Tibial artery (tissue), 4 donors: ENCODE measurements around the gene FOXN4.

Experiments used
- DNase-seq, 2 donors: peaks; one replicate each; pipeline ENCODE4 v3.0.0-alpha.2; 2019
- H3K27ac ChIP-seq, 2 donors: fragments of 200-600 bp; sonication (generic) in 1 of 2; 1 replicate in 1 of 2; 2 replicates in 1 of 2; pipeline ENCODE4 v1.5.1; 2018 to 2019; ENCODE audit warnings: mild to moderate bottlenecking in 1 of 2
- H3K27me3 ChIP-seq, 2 donors: fragments of 200-600 bp; sonication (generic) in 1 of 2; one replicate each; pipeline versions ENCODE4 v1.5.1 to v1.6.0; 2016 to 2019
- H3K36me3 ChIP-seq, 3 donors: fragments of 200-600 bp; sonication (generic) in 2 of 3; one replicate each; pipeline ENCODE4 v1.5.1; 2016 to 2019; ENCODE audit warnings: mild to moderate bottlenecking in 2 of 3
- H3K4me1 ChIP-seq, 4 donors: fragments of 200-600 bp; sonication (generic) in 2 of 4; 1 replicate in 3 of 4; 2 replicates in 1 of 4; pipeline ENCODE4 v1.5.1; 2016 to 2019
- H3K4me3 ChIP-seq, 2 donors: fragments of 200-600 bp; sonication (generic) in 1 of 2; 1 replicate in 1 of 2; 2 replicates in 1 of 2; pipeline ENCODE4 v1.5.1; 2018 to 2019; ENCODE audit warnings: mild to moderate bottlenecking in 2 of 2
- H3K9me3 ChIP-seq, 3 donors: fragments of 200-600 bp; sonication (generic) in 1 of 3; one replicate each; pipeline ENCODE4 v1.5.1; 2016 to 2019
- CTCF ChIP-seq, 2 experiments: fragments of 200-600 bp in 1 of 2; fragments of 450-650 bp in 1 of 2; IDR thresholded peaks; one replicate each; pipeline ENCODE4 v1.5.1; 2017 to 2019; ENCODE audit warnings: antibody characterized with exemption in 2 of 2, mild to moderate bottlenecking in 1 of 2, moderate library complexity in 1 of 2
- intact Hi-C: fragments of 100-400 bp; cut with DNase I; formaldehyde crosslinking; loops from one replicate; pipeline ENCODE4 v1.15.0; 2023; ENCODE audit warnings: low total_unique reads

FOXN4 gene

GRCh38 chr12:109281452-109281851, 27.6 kb downstream of the FOXN4 start:
- Histone ChIP-seq H3K27me3 (peaks cover 0 to 7% of the 10 kb centered on the region in 2 donors), H3K27ac (no peak overlapping the region), H3K9me3 (no peaks in the 10 kb centered on the region), H3K4me1 (no peaks in the 10 kb centered on the region), H3K36me3 (no peaks in the 10 kb centered on the region), H3K4me3 (no peak overlapping the region)
- DNase-seq: no peak
- TF ChIP-seq CTCF (IDR thresholded peaks at IDR 0.05): no peak
- intact Hi-C loops: no loop called here

- no peak overlapping the region for H3K27ac ChIP-seq
- no peak for TF ChIP-seq CTCF (IDR thresholded peaks at IDR 0.05)
- H3K27me3 ChIP-seq: peaks cover 0 to 7% of the 10 kb centered on the region in 2 donors
- intact Hi-C loops: no loop called here
- no peaks in the 10 kb centered on the region for H3K9me3 ChIP-seq
- no peak for DNase-seq
- H3K36me3 ChIP-seq: no peaks in the 10 kb centered on the region
- no peak overlapping the region for H3K4me3 ChIP-seq
- no peaks in the 10 kb centered on the region for H3K4me1 ChIP-seq
These were observed 29.6 kb downstream of the FOXN4 start for GRCh38 chr12:109279525-109279924.

GRCh38 chr12:109278912-109279311, 30.2 kb downstream of the FOXN4 start:
- no peak overlapping the region for H3K27ac ChIP-seq
- no peaks in the 10 kb centered on the region for H3K36me3 ChIP-seq
- intact Hi-C loops: no loop called here
- H3K27me3 ChIP-seq: peaks cover 0 to 7% of the 10 kb centered on the region in 2 donors
- TF ChIP-seq CTCF (IDR thresholded peaks at IDR 0.05): no peak
- no peaks in the 10 kb centered on the region for H3K9me3 ChIP-seq
- H3K4me1 ChIP-seq: no peaks in the 10 kb centered on the region
- no peak overlapping the region for H3K4me3 ChIP-seq
- DNase-seq: no peak

GRCh38 chr12:109277899-109278762, 31.0 kb downstream of the FOXN4 start:
- Histone ChIP-seq H3K4me1 (no peaks in the 10 kb centered on the region), H3K27ac (no peak overlapping the region), H3K9me3 (no peaks in the 10 kb centered on the region), H3K36me3 (no peaks in the 10 kb centered on the region), H3K4me3 (no peak overlapping the region), H3K27me3 (peaks cover 0 to 7% of the 10 kb centered on the region in 2 donors)
- DNase-seq: no peak
- no peak for TF ChIP-seq CTCF (IDR thresholded peaks at IDR 0.05)
- intact Hi-C loops: no loop called here

GRCh38 chr12:109277255-109277898, 31.7 kb downstream of the FOXN4 start:
- no peak overlapping the region for H3K4me3 ChIP-seq
- peaks cover 0 to 7% of the 10 kb centered on the region in 2 donors for H3K27me3 ChIP-seq
- H3K27ac ChIP-seq: no peak overlapping the region
- intact Hi-C loops: no loop called here
- no peak for TF ChIP-seq CTCF (IDR thresholded peaks at IDR 0.05)
- H3K36me3 ChIP-seq: no peaks in the 10 kb centered on the region
- H3K4me1 ChIP-seq: no peaks in the 10 kb centered on the region
- DNase-seq: no peak
- H3K9me3 ChIP-seq: no peaks in the 10 kb centered on the region
